B cell (primary cell): ENCODE results near the gene GRID1. TPM values are rescaled to one million over a fixed set of nuclear protein-coding genes. Genes with fewer than 3 reads are reported as not detected.

Experiments used
- ATAC-seq: fragments of 200-7000 bp; cut with Tn5 transposase; one replicate; pipeline ENCODE4 v1.10.0; 2021; ENCODE audit warnings: low read depth, mild to moderate bottlenecking, moderate number of reproducible peaks, moderate library complexity
- CTCF ChIA-PET: fragments of 350-600 bp; sonication (Branson Sonifier 250); formaldehyde crosslinking; loops from one replicate; lab custom pipeline; 2021; ENCODE audit warnings: antibody characterized with exemption, inconsistent platforms; lab: Charles Lee
- POLR2A ChIA-PET: fragments of 350-600 bp; sonication (Branson Sonifier 250); formaldehyde crosslinking; loops from one replicate; lab custom pipeline; 2021; ENCODE audit warnings: antibody characterized with exemption; lab: Charles Lee
- DNase-seq: peaks from one replicate; pipeline ENCODE4 v3.0.0; 2013
- H2AFZ ChIP-seq: 2 replicates; pipeline ENCODE4 v1.6.1; 2012; ENCODE audit warnings: mild to moderate bottlenecking, low read depth, low read length; ENCODE audit not compliant: insufficient read depth, poor library complexity, severe bottlenecking
- H3K27ac ChIP-seq, 2 donors: 1 replicate in 1 of 2; 2 replicates in 1 of 2; pipeline ENCODE4 v1.5.1; 2012 to 2013; ENCODE audit warnings: low read length in 2 of 2, mild to moderate bottlenecking in 2 of 2, moderate library complexity in 1 of 2
- H3K27me3 ChIP-seq, 4 experiments: fragments of 200-600 bp in 1 of 4; sonication (generic) in 1 of 4; replicated peaks in 1 of 4; 1 replicate in 2 of 4; 2 replicates in 2 of 4; pipeline versions ENCODE4 v1.6.1 to v1.7.0; 2013 to 2016; ENCODE audit warnings: low read length in 3 of 4, mild to moderate bottlenecking in 2 of 4, mixed read lengths in 1 of 4, moderate library complexity in 1 of 4; ENCODE audit not compliant: insufficient read depth in 4 of 4, control insufficient read depth in 3 of 4; ENCODE audit errors: control extremely low read depth in 1 of 4
- H3K36me3 ChIP-seq, 2 experiments: replicated peaks in 1 of 2; 1 replicate in 1 of 2; 2 replicates in 1 of 2; pipeline versions ENCODE4 v1.6.1 to v1.7.1; 2013; ENCODE audit warnings: low read length in 1 of 2; ENCODE audit not compliant: insufficient read depth in 2 of 2, control insufficient read depth in 1 of 2; ENCODE audit errors: control extremely low read depth in 1 of 2, extremely low read depth in 1 of 2
- H3K4me1 ChIP-seq, 2 donors: fragments of 200-600 bp in 1 of 2; sonication (generic) in 1 of 2; 1 replicate in 1 of 2; 2 replicates in 1 of 2; pipeline versions ENCODE4 v1.5.1 to v1.6.1; 2013 to 2017; ENCODE audit warnings: low read length in 2 of 2; ENCODE audit not compliant: control insufficient read depth in 2 of 2, insufficient read depth in 2 of 2
- H3K4me2 ChIP-seq: replicated peaks from 2 replicates; pipeline ENCODE3; 2012; ENCODE audit warnings: mild to moderate bottlenecking, low read depth, low read length; ENCODE audit not compliant: poor library complexity, severe bottlenecking
- H3K4me3 ChIP-seq, 5 experiments: fragments of 200-600 bp in 1 of 5; sonication (generic) in 1 of 5; 1 replicate in 3 of 5; 2 replicates in 2 of 5; pipeline versions ENCODE4 v1.5.1 to v1.7.0; 2011 to 2016; ENCODE audit warnings: low read length in 4 of 5, mild to moderate bottlenecking in 4 of 5, low read depth in 2 of 5, control low read depth in 1 of 5, moderate library complexity in 1 of 5; ENCODE audit not compliant: insufficient read depth in 1 of 5; ENCODE audit errors: control extremely low read depth in 1 of 5, extremely low read depth in 1 of 5
- H3K79me2 ChIP-seq: fragments of 200-600 bp; sonication (generic); one replicate; pipeline ENCODE4 v1.6.0; 2016; ENCODE audit warnings: low read length; ENCODE audit not compliant: control insufficient read depth, insufficient read depth
- H3K9ac ChIP-seq: fragments of 200-600 bp; sonication (generic); 2 replicates; pipeline ENCODE4 v1.6.1; 2017; ENCODE audit warnings: mild to moderate bottlenecking, low read length, moderate library complexity
- H3K9me3 ChIP-seq, 3 donors: one replicate each; pipeline versions ENCODE4 v1.6.1 to v1.7.1; 2013; ENCODE audit warnings: low read length in 2 of 3; ENCODE audit not compliant: control insufficient read depth in 2 of 3, insufficient read depth in 1 of 3; ENCODE audit errors: control extremely low read depth in 1 of 3
- H4K20me1 ChIP-seq: 2 replicates; pipeline ENCODE4 v1.6.0; 2012; ENCODE audit warnings: mild to moderate bottlenecking, low read length; ENCODE audit not compliant: insufficient read depth, control insufficient read depth, poor library complexity, severe bottlenecking
- H3K27ac Mint-ChIP-seq: one replicate; pipeline ENCODE4 v1.8.0; 2021; ENCODE audit warnings: mixed read lengths
- H3K27me3 Mint-ChIP-seq: one replicate; pipeline ENCODE4 v1.8.0; 2021; ENCODE audit warnings: mixed read lengths
- H3K4me1 Mint-ChIP-seq: one replicate; pipeline ENCODE4 v1.8.0; 2021; ENCODE audit warnings: mixed read lengths
- H3K4me3 Mint-ChIP-seq: one replicate; pipeline ENCODE4 v1.8.0; 2021; ENCODE audit warnings: mixed read lengths
- H3K9me3 Mint-ChIP-seq: one replicate; pipeline ENCODE4 v1.8.0; 2022; ENCODE audit warnings: mixed read lengths; ENCODE audit not compliant: insufficient read depth
- EZH2 ChIP-seq: IDR thresholded peaks from 2 replicates; pipeline ENCODE4 v1.6.1; 2012; ENCODE audit warnings: borderline replicate concordance, low read depth, mild to moderate bottlenecking, moderate library complexity, low read length; ENCODE audit not compliant: insufficient read depth, poor library complexity, severe bottlenecking
- WGBS: methylation state at CpG from one replicate; pipeline ENCODE4 v1.1.5; 2013; ENCODE audit warnings: missing lambda C conversion rate; ENCODE audit not compliant: insufficient coverage; 5-methylcytosine and 5-hydroxymethylcytosine counted together
- intact Hi-C: fragments of 100-400 bp; cut with micrococcal nuclease; formaldehyde crosslinking; loops from one replicate; pipeline ENCODE4 v1.10.0; 2022
- polyA plus RNA-seq: library from polyadenylated mRNA; depleted of rRNA; stranded (reverse); fragments of >200 nt; gene quantifications from 2 replicates; pipeline ENCODE4 v1.2.3, GENCODE V29; 2012
- total RNA-seq, 2 donors: library from RNA; stranded (reverse); fragments of 120-200 nt in 1 of 2; gene quantifications; 1 replicate in 1 of 2; 2 replicates in 1 of 2; pipeline versions ENCODE4 v1.2.3 to v1.2.4, GENCODE V29; 2013 to 2022
- TF ChIP-seq, protein P1 (sequence below): fragments of 200-600 bp; IDR thresholded peaks from one replicate; pipeline ENCODE4 v1.8.0; 2022; ENCODE audit warnings: antibody characterized with exemption, mild to moderate bottlenecking

GRID1 gene
- total and polyA plus RNA-seq, 2 donors (not counting 1 experiment from before 2014, with no cell fraction given) = not detected

GRCh38 chr10:85621562-85621961 lies 745.0 kb downstream of the GRID1 start:
- intact Hi-C loops = no loop called here
- no peak for DNase-seq
- ATAC-seq = no peak
- H3K9me3 ChIP-seq = no peaks in the 10 kb centered on the region
- H3K4me1 Mint-ChIP-seq = no peaks in the 10 kb centered on the region
- H3K4me3 ChIP-seq = no peak overlapping the region
- no peak overlapping the region for H3K27ac Mint-ChIP-seq
- H3K4me1 ChIP-seq = no peaks in the 10 kb centered on the region
- H3K27me3 Mint-ChIP-seq = peaks cover 5% of the 10 kb centered on the region
- CTCF ChIA-PET = no interaction called here
- no peaks in the 10 kb centered on the region for H4K20me1 ChIP-seq
- no peak overlapping the region for H3K27ac ChIP-seq
- no peak overlapping the region for H3K4me3 Mint-ChIP-seq
- WGBS = 40% methylated on average over 1 of the region's 2 CpGs
- no peaks in the 10 kb centered on the region for H3K79me2 ChIP-seq
- no peak overlapping the region for H2AFZ ChIP-seq
- H3K36me3 ChIP-seq = no peaks in the 10 kb centered on the region
- H3K9ac ChIP-seq = no peak overlapping the region
- no peaks in the 10 kb centered on the region for H3K27me3 ChIP-seq
- POLR2A ChIA-PET = no interaction called here
- H3K9me3 Mint-ChIP-seq = no peaks in the 10 kb centered on the region
- no peak overlapping the region for H3K4me2 ChIP-seq
- no peak for TF ChIP-seq EZH2
- TF ChIP-seq, protein P1, sequence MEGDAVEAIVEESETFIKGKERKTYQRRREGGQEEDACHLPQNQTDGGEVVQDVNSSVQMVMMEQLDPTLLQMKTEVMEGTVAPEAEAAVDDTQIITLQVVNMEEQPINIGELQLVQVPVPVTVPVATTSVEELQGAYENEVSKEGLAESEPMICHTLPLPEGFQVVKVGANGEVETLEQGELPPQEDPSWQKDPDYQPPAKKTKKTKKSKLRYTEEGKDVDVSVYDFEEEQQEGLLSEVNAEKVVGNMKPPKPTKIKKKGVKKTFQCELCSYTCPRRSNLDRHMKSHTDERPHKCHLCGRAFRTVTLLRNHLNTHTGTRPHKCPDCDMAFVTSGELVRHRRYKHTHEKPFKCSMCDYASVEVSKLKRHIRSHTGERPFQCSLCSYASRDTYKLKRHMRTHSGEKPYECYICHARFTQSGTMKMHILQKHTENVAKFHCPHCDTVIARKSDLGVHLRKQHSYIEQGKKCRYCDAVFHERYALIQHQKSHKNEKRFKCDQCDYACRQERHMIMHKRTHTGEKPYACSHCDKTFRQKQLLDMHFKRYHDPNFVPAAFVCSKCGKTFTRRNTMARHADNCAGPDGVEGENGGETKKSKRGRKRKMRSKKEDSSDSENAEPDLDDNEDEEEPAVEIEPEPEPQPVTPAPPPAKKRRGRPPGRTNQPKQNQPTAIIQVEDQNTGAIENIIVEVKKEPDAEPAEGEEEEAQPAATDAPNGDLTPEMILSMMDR = no peak

DNA sequence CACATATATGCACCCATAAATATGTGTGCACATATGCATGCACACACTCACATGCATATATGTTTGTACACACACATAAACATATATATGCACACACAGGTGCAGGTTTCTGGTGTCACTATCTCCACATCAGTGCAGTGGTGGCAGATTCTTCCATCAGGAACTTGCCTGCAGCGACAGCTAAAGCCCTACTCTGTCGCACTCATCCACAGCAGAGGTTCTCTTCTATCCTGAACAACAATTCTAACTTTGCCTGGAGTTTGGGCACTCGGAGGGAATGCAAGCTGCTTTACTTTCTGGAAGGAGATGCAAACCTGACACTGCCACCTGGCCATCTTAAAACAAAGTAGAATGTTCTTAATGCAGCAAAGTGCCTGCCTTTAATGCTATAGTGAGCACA lies 745.8 kb downstream of the GRID1 start:
- Histone ChIP-seq H3K27me3 (no peaks in the 10 kb centered on the region), H3K9me3 (no peaks in the 10 kb centered on the region), H3K4me3 (no peak overlapping the region), H3K79me2 (no peaks in the 10 kb centered on the region), H3K4me2 (no peak overlapping the region), H4K20me1 (no peaks in the 10 kb centered on the region), H3K9ac (no peak overlapping the region), H2AFZ (no peak overlapping the region), H3K27ac (no peak overlapping the region), H3K4me1 (no peaks in the 10 kb centered on the region), H3K36me3 (no peaks in the 10 kb centered on the region)
- DNase-seq (no peak), ATAC-seq (no peak)
- Mint-ChIP-seq H3K27me3 (peaks cover 5% of the 10 kb centered on the region), H3K9me3 (no peaks in the 10 kb centered on the region), H3K4me3 (no peak overlapping the region), H3K4me1 (no peaks in the 10 kb centered on the region), H3K27ac (no peak overlapping the region)
- 97% methylated on average over 3 of the region's 3 CpGs for WGBS
- TF ChIP-seq EZH2 = no peak
- TF ChIP-seq, protein P1 = no peak
- CTCF ChIA-PET = no interaction called here
- POLR2A ChIA-PET = no interaction called here
- intact Hi-C loops = no loop called here
